GM21576 (cell line): ENCODE measurements around the gene PAPPA2.

ENCODE experiments used
- ATAC-seq: cut with Tn5 transposase; IDR thresholded peaks from one replicate; pipeline ENCODE4 v1.9.1; 2021; ENCODE audit warnings: mild to moderate bottlenecking, moderate library complexity; ENCODE audit not compliant: unreplicated experiment

Gene PAPPA2

DNA sequence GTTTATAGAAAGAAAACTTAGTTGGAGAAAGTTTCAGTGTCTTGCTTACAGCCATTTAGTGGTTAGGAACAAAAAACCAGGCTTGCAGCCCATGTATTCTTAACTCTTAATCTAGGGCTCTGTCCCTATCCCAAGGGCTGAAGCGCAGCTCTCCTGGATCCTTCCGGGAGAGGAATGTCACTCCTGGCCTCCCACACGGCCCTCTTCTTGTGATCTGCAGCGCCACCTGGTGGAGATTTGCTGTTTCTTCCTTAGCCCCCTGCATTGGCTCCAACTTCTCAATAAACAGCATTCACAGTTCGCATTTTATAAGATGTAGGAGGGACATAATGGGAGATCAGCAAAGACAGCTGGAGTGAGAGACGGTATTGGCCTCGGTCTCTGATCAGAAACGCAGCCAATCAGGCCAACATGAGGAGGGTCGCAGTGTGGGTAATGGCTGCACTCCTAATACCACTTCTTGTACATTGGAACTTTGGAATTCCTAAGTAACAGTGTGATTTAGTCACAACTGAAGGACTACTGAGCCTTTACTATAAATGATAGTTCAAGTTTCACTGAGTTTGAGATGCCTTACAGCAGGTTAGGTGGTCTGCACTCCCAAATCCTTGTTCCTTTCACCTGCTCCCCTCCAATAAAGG lies 418.1 kb downstream of the PAPPA2 start:
- ATAC-seq, result no peak

DNA sequence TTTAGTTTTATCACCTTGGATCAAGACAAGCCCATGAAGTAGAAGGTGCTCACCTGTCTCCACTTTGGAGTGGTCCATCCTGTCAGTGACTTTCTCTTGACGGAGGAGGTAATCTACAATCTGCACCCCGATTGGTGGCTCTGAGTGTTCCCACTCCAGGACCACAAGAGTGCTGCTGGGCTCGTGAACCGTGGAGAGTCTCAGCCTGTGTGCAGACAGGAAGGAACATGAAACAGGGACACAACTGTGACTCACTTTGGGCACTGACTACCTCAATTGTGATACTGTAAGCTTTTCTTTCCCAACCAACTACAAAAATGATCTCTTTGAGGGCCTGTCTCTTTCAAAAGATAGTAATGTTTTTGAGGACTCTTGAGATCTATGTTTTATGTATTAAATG lies 421.3 kb downstream of the PAPPA2 start:
- ATAC-seq, result no peak

DNA sequence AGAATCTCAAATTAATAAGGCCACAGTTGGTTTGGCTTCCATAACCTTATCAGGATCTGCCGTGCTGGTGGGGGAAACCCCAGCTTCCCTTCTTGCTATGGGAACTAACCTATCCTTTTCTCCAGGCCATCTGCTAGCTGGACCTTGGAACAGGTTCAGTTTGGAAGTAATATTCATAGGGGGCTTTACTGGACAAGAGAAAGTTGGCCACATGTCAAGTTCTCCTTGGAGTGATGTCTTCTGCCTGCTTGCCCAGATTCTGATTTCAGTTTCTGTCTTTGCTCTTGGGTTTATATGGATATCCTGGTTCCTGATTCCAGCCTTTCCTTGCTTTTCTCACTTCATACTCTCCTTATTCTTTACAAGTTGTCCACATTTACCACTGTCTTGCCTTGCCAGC lies 421.9 kb downstream of the PAPPA2 start:
- ATAC-seq, result no peak

DNA sequence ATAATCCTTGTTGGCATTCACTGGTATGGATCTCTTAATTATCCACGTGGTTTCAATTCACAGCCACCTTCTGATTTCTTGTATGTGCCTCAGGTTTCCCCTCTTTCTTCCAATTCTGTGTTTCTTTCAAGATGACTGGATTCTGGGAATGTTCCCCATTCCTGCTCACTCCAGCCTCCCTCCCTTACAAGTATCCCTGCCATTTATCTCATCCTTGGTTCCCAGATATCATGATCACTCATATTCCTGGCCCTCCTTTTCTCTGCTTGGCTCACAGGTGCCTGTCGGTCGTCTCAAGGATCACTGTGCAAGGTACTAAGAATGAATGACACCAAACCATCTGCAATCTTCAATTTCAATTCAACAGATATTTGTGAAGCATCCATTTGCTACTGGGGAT lies 422.4 kb downstream of the PAPPA2 start:
- ATAC-seq, result no peak

DNA sequence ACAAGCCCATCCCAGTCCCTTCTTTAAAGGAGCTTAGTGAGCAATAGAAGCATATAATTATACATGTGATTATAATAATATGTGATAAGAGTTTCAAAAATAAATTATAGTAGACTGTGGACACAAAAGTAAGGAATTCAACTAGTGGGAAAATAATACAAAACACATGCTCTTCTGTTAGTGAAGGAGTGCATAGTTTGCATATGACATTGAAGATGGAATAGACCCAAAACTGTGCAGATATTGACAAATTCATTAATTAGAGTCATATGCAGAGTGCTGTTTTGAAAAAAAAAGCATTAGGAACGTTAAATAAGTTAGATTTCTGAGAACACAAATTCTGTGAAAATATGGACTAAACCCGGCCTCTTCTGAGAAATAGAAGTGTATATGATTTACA lies 422.8 kb downstream of the PAPPA2 start:
- no peak for ATAC-seq

DNA sequence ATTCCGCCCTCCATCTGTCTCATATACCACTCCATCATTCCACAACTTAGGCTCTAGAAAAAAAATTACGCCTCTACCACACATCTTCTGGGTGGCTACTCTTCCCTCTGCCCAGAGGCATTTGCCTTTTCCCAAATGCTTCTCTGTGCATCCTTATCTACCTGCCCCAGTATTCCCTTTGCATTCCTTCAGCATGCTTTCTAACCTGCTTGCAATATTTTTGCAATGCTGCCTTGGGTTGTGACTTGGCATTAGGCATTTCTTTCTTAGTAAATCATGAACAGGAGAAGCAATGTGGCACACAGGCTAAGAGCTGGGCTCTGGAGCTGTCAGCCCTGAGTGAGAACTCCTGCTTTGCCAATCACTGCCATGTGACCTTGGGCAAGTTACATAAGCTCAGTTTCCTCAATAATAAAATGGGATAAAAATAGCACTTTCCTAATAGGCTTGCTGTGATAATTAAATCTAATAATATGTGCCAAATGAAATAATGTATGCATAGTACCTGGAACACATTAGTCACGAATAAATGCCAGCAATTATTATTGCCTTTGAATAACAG lies 425.6 kb downstream of the PAPPA2 start:
- no peak for ATAC-seq

DNA sequence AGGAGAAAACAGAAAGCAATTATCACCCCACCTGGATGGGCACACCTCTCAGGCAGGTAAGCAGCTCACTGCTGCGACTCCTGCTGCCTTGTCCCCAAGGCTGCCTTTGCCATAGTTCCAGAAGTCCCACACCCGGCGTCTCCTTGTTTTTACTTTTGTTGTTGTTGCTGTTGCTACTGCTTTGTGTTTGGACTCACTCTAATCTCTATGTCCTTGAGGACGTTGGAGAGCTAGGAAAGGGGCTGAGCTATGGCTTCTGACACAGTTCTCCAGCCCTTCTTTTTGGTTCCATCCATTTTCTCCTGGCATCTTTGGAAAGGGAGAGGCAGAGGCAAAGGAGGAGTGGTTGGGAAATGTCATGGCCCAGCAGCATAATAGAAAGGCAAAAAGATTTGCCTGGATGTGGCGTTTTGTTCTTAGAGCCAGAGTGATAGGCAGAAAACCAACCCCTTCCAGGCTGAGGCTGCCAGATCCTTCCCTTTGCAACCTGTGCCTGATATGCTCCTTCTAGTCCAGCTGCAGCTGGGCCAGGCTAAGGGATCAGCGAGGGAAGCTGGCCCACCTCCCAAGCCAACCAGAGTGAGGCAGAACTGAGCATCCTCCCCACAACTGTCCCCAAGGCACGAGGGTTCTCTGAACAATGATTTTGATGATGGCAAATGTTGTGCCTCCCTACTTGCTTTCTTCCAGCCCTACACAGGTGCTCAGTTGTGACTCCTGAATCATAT lies 430.8 kb downstream of the PAPPA2 start:
- ATAC-seq, result no peak

DNA sequence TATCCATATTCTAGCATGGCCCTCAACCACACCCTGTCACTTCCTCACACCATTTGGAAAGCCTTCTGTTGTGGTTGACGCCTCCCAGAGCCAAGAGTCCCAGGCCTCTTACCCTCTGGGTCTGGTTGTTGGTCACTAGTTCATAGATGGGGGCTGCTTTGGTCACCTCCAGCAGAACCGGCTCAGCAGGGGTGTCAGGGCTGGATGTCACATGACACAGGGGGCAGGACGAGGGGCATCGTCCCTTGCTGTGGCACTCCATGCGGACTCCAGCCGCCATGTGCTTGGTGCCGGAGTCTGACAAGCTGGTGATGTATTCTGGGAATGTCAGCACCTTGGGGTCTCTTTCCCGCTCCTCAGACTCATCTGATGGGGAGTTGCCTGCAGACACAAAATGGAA lies 431.5 kb downstream of the PAPPA2 start:
- no peak for ATAC-seq
